ENCODE results near the gene SPPL3.

DNA sequence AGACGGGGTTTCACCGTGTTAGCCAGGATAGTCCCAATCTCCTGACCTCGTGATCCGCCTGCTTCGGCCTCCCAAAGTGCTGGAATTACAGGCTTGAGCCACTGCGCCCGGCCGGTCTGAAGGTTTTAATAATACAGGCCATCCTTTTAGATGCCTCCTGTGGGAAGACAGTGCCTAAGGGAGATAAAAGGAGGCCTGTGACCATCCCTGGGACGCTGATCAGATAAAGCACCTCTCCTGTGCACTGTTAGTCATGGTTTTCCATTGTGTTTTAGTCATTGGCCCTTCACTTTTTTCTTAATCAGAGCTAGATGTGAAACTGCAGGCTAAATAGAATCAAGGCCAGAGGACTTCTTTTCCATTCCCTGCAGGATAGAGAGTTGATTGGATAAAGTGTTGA is 186.1 kb downstream of the SPPL3 start:
- TF ChIP-seq, protein P1, sequence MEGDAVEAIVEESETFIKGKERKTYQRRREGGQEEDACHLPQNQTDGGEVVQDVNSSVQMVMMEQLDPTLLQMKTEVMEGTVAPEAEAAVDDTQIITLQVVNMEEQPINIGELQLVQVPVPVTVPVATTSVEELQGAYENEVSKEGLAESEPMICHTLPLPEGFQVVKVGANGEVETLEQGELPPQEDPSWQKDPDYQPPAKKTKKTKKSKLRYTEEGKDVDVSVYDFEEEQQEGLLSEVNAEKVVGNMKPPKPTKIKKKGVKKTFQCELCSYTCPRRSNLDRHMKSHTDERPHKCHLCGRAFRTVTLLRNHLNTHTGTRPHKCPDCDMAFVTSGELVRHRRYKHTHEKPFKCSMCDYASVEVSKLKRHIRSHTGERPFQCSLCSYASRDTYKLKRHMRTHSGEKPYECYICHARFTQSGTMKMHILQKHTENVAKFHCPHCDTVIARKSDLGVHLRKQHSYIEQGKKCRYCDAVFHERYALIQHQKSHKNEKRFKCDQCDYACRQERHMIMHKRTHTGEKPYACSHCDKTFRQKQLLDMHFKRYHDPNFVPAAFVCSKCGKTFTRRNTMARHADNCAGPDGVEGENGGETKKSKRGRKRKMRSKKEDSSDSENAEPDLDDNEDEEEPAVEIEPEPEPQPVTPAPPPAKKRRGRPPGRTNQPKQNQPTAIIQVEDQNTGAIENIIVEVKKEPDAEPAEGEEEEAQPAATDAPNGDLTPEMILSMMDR (IDR thresholded peaks at IDR 0.05; ENCODE audit: insufficient read depth, low read length, poor library complexity, severe bottlenecking) = no peak
- no peak for TF ChIP-seq EZH2phosphoT487 (conservative IDR thresholded peaks at IDR 0.05; ENCODE audit: low read length)
